Stimulated activated CD4-positive, alpha-beta T cell treated with anti-CD3 and anti-CD28 coated beads, Interleukin-12 subunit alpha, Interleukin-12 subunit beta, amount 100 ng/mL, for 4 hours (primary cell): Measurements from ENCODE around the gene GNA12.
"Not testable (repeated sequence)": the region's sequence is repeated elsewhere in the genome, so short reads cannot be mapped to it uniquely, and the experiment has no call there.

Experiments
- DNase-seq: peaks from one replicate; pipeline ENCODE4 v3.0.0-alpha.2; 2020

Gene GNA12

GRCh38 chr7:2738766-2739549 lies 105.2 kb downstream of the GNA12 start:
- no peak for DNase-seq

GRCh38 chr7:2737771-2738540 lies 106.2 kb downstream of the GNA12 start:
- DNase-seq, result no peak

GRCh38 chr7:2737005-2737743 lies 106.9 kb downstream of the GNA12 start:
- DNase-seq, result not testable (repeated sequence)

GRCh38 chr7:2736411-2736914 lies 107.6 kb downstream of the GNA12 start:
- no peak for DNase-seq

- DNase-seq, result no peak
These were observed 108.4 kb downstream of the GNA12 start for GRCh38 chr7:2735744-2736143.

- DNase-seq, result no peak
These were observed 109.1 kb downstream of the GNA12 start for GRCh38 chr7:2734751-2735571.

- DNase-seq, result no peak
These were observed 109.9 kb downstream of the GNA12 start for GRCh38 chr7:2734084-2734686.

- no peak for DNase-seq
These were observed 111.0 kb downstream of the GNA12 start for GRCh38 chr7:2732959-2733584.

- DNase-seq, result no peak
These were observed 111.7 kb downstream of the GNA12 start for GRCh38 chr7:2732388-2732787.

GRCh38 chr7:2730846-2731770 lies 113.0 kb downstream of the GNA12 start:
- no peak for DNase-seq

- no peak for DNase-seq
These were observed 114.0 kb downstream of the GNA12 start for GRCh38 chr7:2729893-2730716.

- DNase-seq, result no peak
These were observed 114.8 kb downstream of the GNA12 start for GRCh38 chr7:2729031-2729892.

- no peak for DNase-seq
These were observed 115.6 kb downstream of the GNA12 start for GRCh38 chr7:2728316-2729030.

- DNase-seq, result not testable (repeated sequence)
These were observed 116.9 kb downstream of the GNA12 start for GRCh38 chr7:2727206-2727605.

- DNase-seq, result no peak
These were observed 117.6 kb downstream of the GNA12 start for GRCh38 chr7:2726316-2727018.

- DNase-seq, result no peak
These were observed 118.7 kb downstream of the GNA12 start for GRCh38 chr7:2725178-2726105.
